HCT116 (cell line): Measurements from ENCODE around the gene SKAP1. TPM values are rescaled to one million over a fixed set of nuclear protein-coding genes. Genes with fewer than 3 reads are reported as not detected.

Source experiments
- ATAC-seq: fragments of 200-7000 bp; cut with Tn5 transposase; 2 replicates; pipeline ENCODE4 v1.9.1; 2020; ENCODE audit warnings: mild to moderate bottlenecking, moderate library complexity
- BruUV-seq: library from RNA; stranded (reverse); fragments of 400-500 nt; replicated peaks from 2 replicates; lab custom pipeline; 2021; lab: Mats Ljungman, UMichigan
- CTCF ChIA-PET: fragments of 300-600 bp; sonication (Branson Sonifier 250); formaldehyde crosslinking; loops from one replicate; lab custom pipeline; 2021; ENCODE audit warnings: antibody characterized with exemption; lab: Charles Lee
- POLR2A ChIA-PET: fragments of 300-600, 350-600 bp; sonication (Branson Sonifier 250); formaldehyde crosslinking; loops from one replicate; lab custom pipeline; 2021; ENCODE audit warnings: antibody characterized with exemption; lab: Charles Lee
- RAD21 ChIA-PET, 2 experiments: fragments of 300-600 bp; sonication (Branson Sonifier 250); formaldehyde crosslinking; loops; one replicate each; lab custom pipeline; 2023; ENCODE audit warnings: low total read pairs in 2 of 2; ENCODE audit not compliant: uncharacterized antibody in 2 of 2, unreplicated experiment in 2 of 2, low non-redundant PET in 1 of 2; lab: Charles Lee
- DNase-seq: peaks from one replicate; pipeline ENCODE4 v3.0.0-alpha.2; 2010; ENCODE audit warnings: low read depth, low spot score
- H2AFZ ChIP-seq: fragments of 200-600 bp; shearing (Covaris generic), sonication (generic); 2 replicates; pipeline ENCODE4 v1.6.1; 2017; ENCODE audit warnings: low read depth, mixed run types, mixed read lengths, antibody characterized with exemption, low read length; ENCODE audit not compliant: poor library complexity, severe bottlenecking
- H3K27ac ChIP-seq: 2 replicates; pipeline ENCODE4 v1.5.1; 2012; ENCODE audit warnings: low read depth, low read length
- H3K27me3 ChIP-seq: fragments of 200-600 bp; sonication (generic); 2 replicates; pipeline ENCODE4 v1.6.1; 2016; ENCODE audit warnings: mixed run types, low read length, mixed read lengths; ENCODE audit not compliant: insufficient read depth
- H3K36me3 ChIP-seq, 2 experiments: fragments of 200-500 bp in 1 of 2; fragments of 200-600 bp in 1 of 2; sonication (Bioruptor generic) in 1 of 2; sonication (generic) in 1 of 2; 2 replicates each; pipeline versions ENCODE4 v1.5.1 to v1.6.1; 2014 to 2016; ENCODE audit warnings: low read length in 2 of 2, inconsistent platforms in 1 of 2, mixed read lengths in 1 of 2, mixed run types in 1 of 2; ENCODE audit not compliant: insufficient read depth in 2 of 2, control insufficient read depth in 1 of 2
- H3K4me1 ChIP-seq, 2 experiments: fragments of 200-600 bp in 1 of 2; sonication (generic) in 1 of 2; 2 replicates each; pipeline versions ENCODE4 v1.5.1 to v1.6.1; 2012 to 2017; ENCODE audit warnings: low read length in 2 of 2, inconsistent platforms in 1 of 2, mild to moderate bottlenecking in 1 of 2, mixed read lengths in 1 of 2, mixed run types in 1 of 2, moderate library complexity in 1 of 2; ENCODE audit not compliant: insufficient read depth in 2 of 2, control insufficient read depth in 1 of 2
- H3K4me2 ChIP-seq: fragments of 200-600 bp; sonication (generic); 2 replicates; pipeline ENCODE4 v1.6.1; 2017; ENCODE audit warnings: mixed run types, low read length, mixed read lengths
- H3K4me3 ChIP-seq, 2 experiments: fragments of 200-600 bp in 1 of 2; sonication (generic) in 1 of 2; replicated peaks in 1 of 2; 2 replicates each; pipeline ENCODE4 v1.5.1; 2011 to 2016; ENCODE audit warnings: low read length in 2 of 2, control low read depth in 1 of 2, low read depth in 1 of 2, mild to moderate bottlenecking in 1 of 2, mixed read lengths in 1 of 2, mixed run types in 1 of 2
- H3K79me2 ChIP-seq: fragments of 200-600 bp; sonication (generic); 2 replicates; pipeline ENCODE4 v1.6.1; 2017; ENCODE audit warnings: mild to moderate bottlenecking, mixed run types, low read length, moderate library complexity, mixed read lengths; ENCODE audit not compliant: insufficient read depth
- H3K9ac ChIP-seq: fragments of 200-600 bp; sonication (generic); 2 replicates; pipeline ENCODE4 v1.6.1; 2016; ENCODE audit warnings: low read length, mixed read lengths
- H3K9me2 ChIP-seq: fragments of 200-600 bp; sonication (generic), shearing (Covaris generic); 2 replicates; pipeline ENCODE4 v1.6.1; 2017; ENCODE audit warnings: mixed run types, mild to moderate bottlenecking, moderate library complexity; ENCODE audit not compliant: insufficient read depth
- H3K9me3 ChIP-seq, 2 experiments: fragments of 200-500 bp in 1 of 2; fragments of 200-600 bp in 1 of 2; sonication (Bioruptor generic) in 1 of 2; sonication (generic) in 1 of 2; 2 replicates each; pipeline ENCODE4 v1.6.1; 2014 to 2017; ENCODE audit warnings: low read length in 2 of 2, mixed read lengths in 2 of 2, inconsistent platforms in 1 of 2, low read depth in 1 of 2, mild to moderate bottlenecking in 1 of 2, mixed run types in 1 of 2, moderate library complexity in 1 of 2; ENCODE audit not compliant: control insufficient read depth in 1 of 2, insufficient read depth in 1 of 2
- H4K20me1 ChIP-seq: fragments of 200-600 bp; sonication (generic), shearing (Covaris generic); 2 replicates; pipeline ENCODE4 v1.6.1; 2017; ENCODE audit warnings: mixed run types, mild to moderate bottlenecking, moderate library complexity; ENCODE audit not compliant: insufficient read depth
- CEBPB ChIP-seq: IDR thresholded peaks from 2 replicates; pipeline ENCODE4 v1.6.1; 2012; ENCODE audit warnings: low read depth
- CTCF ChIP-seq, 3 experiments: fragments of 200-600 bp in 1 of 3; sonication (generic) in 1 of 3; IDR thresholded peaks in 2 of 3; conservative IDR thresholded peaks in 1 of 3; 2 replicates each; pipeline ENCODE4 v1.5.1; 2012 to 2017; ENCODE audit warnings: low read depth in 2 of 3, low read length in 2 of 3, antibody characterized with exemption in 1 of 3, borderline replicate concordance in 1 of 3, control low read depth in 1 of 3, mild to moderate bottlenecking in 1 of 3, mixed read lengths in 1 of 3, mixed run types in 1 of 3, moderate library complexity in 1 of 3; ENCODE audit not compliant: insufficient read depth in 1 of 3
- EGR1 ChIP-seq: IDR thresholded peaks from 2 replicates; pipeline ENCODE4 v1.6.1; 2012; ENCODE audit warnings: low read depth
- EZH2 ChIP-seq: fragments of 200-600 bp; sonication (generic); IDR thresholded peaks from 2 replicates; pipeline ENCODE4 v1.6.1; 2017; ENCODE audit warnings: antibody characterized with exemption, mixed run types
- JUND ChIP-seq: IDR thresholded peaks from 2 replicates; pipeline ENCODE4 v1.6.1; 2012
- MAX ChIP-seq: IDR thresholded peaks from 2 replicates; pipeline ENCODE4 v1.6.1; 2012
- POLR2AphosphoS5 ChIP-seq: IDR thresholded peaks from 2 replicates; pipeline ENCODE4 v1.6.1; 2011; ENCODE audit warnings: mild to moderate bottlenecking, low read depth, low read length, moderate library complexity
- SP1 ChIP-seq: IDR thresholded peaks from 2 replicates; pipeline ENCODE4 v1.6.1; 2012; ENCODE audit warnings: low read depth
- SRF ChIP-seq: IDR thresholded peaks from 2 replicates; pipeline ENCODE4 v1.6.1; 2012; ENCODE audit warnings: low read depth
- intact Hi-C: fragments of 100-400 bp; cut with micrococcal nuclease; formaldehyde crosslinking; loops from 2 replicates; pipeline ENCODE4 v1.10.0; 2022
- total RNA-seq: library from RNA; stranded (reverse); gene quantifications from one replicate; pipeline ENCODE4 v1.2.1, GENCODE V29; 2021; ENCODE audit not compliant: unreplicated experiment

Gene SKAP1
- total RNA-seq, 1 experiment from 2014 or later: 12.4 TPM

GRCh38 chr17:48441862-48442261 lies 11.8 kb upstream of the SKAP1 start:
- CTCF ChIA-PET: interaction anchor here (2.2 kb wide), 1 partner anchor 15 kb away, joined by 7 read pairs; no protein-coding TSS in a partner anchor
- H3K27ac ChIP-seq: no peak overlapping the region
- H2AFZ ChIP-seq: no peak overlapping the region
- no TSS peak for BruUV-seq
- H3K36me3 ChIP-seq: no peaks in the 10 kb centered on the region
- ATAC-seq (no peak), DNase-seq (no peak)
- no peaks in the 10 kb centered on the region for H3K79me2 ChIP-seq
- H3K27me3 ChIP-seq: no peaks in the 10 kb centered on the region
- intact Hi-C loops: no loop called here
- H4K20me1 ChIP-seq: no peaks in the 10 kb centered on the region
- no peak overlapping the region for H3K4me3 ChIP-seq
- TF ChIP-seq JUND (no peak), MAX (no peak), EGR1 (no peak), CEBPB (no peak), CTCF (IDR thresholded peaks at IDR 0.05 in 2 of 3, conservative IDR thresholded peaks at IDR 0.05 in 1 of 3; ENCODE audit: borderline replicate concordance in 1 of 3, insufficient read depth in 1 of 3, low read depth in 2 of 3, low read length in 2 of 3) (no peak), EZH2 (no peak), SRF (no peak), POLR2AphosphoS5 (no peak)
- no peak overlapping the region for H3K9ac ChIP-seq
- no peak overlapping the region for H3K4me2 ChIP-seq
- RAD21 ChIA-PET: no interaction called here
- H3K4me1 ChIP-seq: peaks cover 0 to 4% of the 10 kb centered on the region in 2 experiments; a peak in 1 of 4 replicates
- no peaks in the 10 kb centered on the region for H3K9me3 ChIP-seq
- H3K9me2 ChIP-seq: no peaks in the 10 kb centered on the region
- POLR2A ChIA-PET: no interaction called here

GRCh38 chr17:48441231-48441711 lies 11.3 kb upstream of the SKAP1 start:
- H4K20me1 ChIP-seq: no peaks in the 10 kb centered on the region
- POLR2A ChIA-PET: no interaction called here
- no peak for ATAC-seq
- H3K9me3 ChIP-seq: no peaks in the 10 kb centered on the region
- H3K9me2 ChIP-seq: no peaks in the 10 kb centered on the region
- no peak overlapping the region for H3K9ac ChIP-seq
- RAD21 ChIA-PET: no interaction called here
- intact Hi-C loops: no loop called here
- TF ChIP-seq POLR2AphosphoS5: no peak
- no peak for TF ChIP-seq SP1
- BruUV-seq: no TSS peak
- no peak overlapping the region for H3K27ac ChIP-seq
- no peak overlapping the region for H3K4me2 ChIP-seq
- H3K27me3 ChIP-seq: no peaks in the 10 kb centered on the region
- peaks cover 0 to 4% of the 10 kb centered on the region in 2 experiments; a peak in 1 of 4 replicates for H3K4me1 ChIP-seq
- H3K36me3 ChIP-seq: no peaks in the 10 kb centered on the region
- DNase-seq: no peak
- CTCF ChIA-PET: interaction anchor here (2.2 kb wide), 1 partner anchor 16 kb away, joined by 7 read pairs; no protein-coding TSS in a partner anchor
- no peak overlapping the region for H2AFZ ChIP-seq
- H3K79me2 ChIP-seq: no peaks in the 10 kb centered on the region
- H3K4me3 ChIP-seq: no peak overlapping the region
